Activated effector memory CD4-positive, alpha-beta T cell treated with anti-CD3 and anti-CD28 coated beads, Interleukin-2, amount 50 U/mL, for 16 hours (primary cell): ENCODE results near the gene ACTR10.
A peak's percentile ranks its signal among the peaks of the same experiment; 100 is the strongest.
"Not testable (repeated sequence)": the region's sequence is repeated elsewhere in the genome, so short reads cannot be mapped to it uniquely, and the experiment has no call there.

Experiments used
- DNase-seq: peaks from one replicate; pipeline ENCODE4 v3.0.0-alpha.2; 2020

Gene ACTR10

DNA sequence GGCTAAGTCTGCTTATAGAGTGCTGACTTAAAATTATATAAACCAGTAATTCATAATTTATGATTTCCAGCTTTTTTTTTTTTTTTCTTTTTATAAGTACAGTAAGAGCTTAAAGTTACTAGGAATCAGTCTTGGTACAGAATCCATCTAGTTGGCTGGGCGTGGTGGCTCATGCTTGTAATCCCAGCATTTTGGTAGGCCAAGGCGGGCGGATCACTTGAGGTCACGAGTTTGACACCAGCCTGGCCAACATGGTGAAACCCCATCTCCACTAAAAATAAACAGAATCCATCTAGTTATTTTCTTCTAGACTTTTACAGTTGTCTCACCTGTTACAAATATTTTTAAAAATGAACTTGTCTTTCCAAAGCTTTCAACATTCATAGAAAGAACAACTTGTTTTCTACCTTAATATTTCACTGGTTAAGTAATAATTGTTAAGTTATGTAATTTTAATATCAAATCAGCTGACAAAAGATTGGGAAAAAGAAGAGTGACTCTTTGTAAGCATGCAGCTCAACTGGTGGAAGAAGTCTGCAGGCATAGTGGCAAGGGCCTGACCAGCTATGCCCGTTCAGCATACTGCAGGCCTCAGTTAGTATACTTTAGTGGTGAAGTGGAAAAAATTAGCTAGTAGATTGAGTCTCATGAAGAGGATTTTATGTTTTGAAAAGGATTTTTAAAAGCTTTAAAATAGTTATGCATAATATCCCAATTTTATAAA, 27.3 kb downstream of the ACTR10 start:
- DNase-seq: no peak

DNA sequence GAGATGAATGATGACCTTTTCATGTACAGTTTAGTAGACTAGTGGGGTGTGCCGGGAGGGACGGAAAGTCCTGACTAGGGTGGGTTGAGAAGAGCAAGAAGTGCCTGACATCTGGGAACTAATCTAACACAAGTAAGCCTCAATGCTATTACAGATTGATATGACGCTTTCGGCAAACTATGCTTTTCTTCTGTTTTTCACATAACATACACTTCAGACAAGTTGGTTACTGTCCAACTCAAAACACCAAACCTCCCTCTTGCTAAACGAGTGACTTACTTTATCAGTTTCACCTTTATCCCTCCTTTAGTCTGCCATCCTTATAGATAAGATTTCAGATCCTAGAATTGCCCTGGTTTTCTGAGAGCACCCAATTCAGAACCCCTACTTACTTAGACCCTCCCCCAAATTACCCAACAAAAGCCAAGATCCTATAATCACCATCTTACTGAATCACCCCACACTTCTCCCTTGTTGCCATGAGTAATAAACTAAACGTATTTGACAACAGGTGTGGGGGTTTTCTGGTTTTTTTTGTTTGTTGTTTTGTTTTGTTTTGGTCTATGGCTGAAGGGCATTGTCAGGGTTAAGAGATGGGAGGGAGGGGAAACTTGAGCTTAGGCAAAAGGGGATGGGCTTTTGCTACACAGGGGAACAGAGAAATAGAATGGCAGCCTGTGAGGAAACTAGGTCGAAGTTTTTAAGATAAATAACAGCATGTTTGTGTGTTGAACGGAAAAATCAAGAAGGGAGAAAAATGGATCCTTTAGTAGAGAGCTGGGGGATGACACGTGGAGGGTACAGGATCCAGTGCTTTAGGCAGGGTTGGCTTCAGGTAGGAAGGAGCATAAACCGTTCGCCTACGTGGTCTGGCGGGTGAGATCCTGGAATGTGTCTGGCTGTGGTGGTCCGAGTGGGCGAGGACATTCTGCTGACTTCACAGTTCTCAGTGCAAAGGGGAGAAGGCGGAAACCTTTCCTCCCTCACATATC, 38.6 kb downstream of the ACTR10 start:
- peak; percentile 62 for DNase-seq

DNA sequence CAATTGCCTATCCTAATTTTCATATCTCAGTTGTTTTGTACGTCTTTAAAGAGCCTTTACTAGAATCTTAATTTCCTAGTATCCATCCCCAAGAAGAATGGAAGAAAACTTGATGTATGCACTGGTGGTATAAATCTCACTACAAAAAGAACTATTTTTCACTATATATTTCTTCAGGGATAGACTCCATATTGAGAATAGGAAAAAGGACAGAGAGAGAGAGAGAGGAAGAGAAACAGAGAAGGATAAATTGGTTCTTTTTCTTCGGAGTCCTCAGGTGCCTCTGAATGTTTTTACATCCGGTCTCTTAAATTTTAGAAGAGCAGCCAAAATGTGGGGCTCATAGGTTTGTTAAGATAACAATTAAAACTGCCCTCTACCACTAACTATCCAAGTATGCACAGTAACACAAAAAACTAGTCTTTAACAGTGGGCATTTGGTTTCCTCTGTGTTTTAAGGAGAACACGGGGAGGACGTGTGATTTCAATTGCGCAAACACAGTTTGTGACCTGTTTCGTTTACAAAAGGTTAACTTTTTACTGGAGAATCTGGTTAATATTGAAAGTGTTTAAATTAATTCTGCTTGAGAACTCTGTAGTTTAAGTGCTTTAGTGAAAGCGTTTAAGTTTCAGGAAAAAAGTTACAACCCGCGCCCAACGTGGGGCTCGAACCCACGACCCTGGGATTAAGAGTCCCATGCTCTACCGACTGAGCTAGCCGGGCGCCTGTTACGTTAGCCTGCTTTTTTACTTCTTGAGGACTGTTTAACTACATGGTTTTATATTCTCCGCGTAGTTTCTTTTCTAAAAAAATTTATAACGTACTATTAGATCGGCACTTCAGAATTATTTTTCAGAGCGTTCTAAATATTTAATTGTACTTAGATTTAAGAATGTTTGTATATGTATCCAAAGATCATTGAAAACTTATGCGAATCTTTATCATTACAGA, 39.6 kb downstream of the ACTR10 start:
- peak; percentile 92 for DNase-seq

DNA sequence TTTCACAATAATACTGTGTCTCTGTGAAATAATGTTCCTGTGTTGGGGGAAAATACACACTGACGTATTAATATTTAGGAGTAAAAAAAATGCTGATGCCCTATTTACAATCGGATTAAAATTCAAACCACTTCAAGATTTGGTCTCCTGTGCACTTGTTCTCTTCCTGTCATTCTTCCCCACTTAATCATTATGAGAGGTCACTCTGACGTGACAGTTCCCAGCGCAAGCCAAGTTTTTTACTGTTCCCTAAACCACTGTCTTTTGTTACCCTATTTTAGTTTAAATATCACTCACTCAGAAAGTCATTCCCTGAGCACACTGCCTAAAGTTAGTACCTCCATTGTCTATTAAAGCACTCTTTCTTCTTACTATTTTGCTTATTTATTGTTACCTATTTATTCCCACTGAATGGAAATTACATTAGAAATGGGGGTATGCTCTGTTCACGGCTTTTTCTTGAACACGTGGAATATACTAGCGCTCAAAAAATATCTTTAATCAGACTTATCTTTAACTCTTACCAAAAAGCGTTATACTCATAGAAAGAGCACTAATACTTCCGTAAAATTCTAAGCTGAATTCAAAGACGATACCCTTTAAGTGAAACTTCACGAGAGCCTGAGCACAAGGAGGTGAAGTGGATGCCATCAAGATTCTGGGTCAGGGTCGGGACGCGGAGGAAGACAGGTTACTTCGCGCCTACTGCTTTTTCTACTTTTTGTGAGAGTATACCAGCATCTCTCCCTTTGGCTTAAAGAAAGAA, 44.0 kb downstream of the ACTR10 start:
- no peak for DNase-seq

DNA sequence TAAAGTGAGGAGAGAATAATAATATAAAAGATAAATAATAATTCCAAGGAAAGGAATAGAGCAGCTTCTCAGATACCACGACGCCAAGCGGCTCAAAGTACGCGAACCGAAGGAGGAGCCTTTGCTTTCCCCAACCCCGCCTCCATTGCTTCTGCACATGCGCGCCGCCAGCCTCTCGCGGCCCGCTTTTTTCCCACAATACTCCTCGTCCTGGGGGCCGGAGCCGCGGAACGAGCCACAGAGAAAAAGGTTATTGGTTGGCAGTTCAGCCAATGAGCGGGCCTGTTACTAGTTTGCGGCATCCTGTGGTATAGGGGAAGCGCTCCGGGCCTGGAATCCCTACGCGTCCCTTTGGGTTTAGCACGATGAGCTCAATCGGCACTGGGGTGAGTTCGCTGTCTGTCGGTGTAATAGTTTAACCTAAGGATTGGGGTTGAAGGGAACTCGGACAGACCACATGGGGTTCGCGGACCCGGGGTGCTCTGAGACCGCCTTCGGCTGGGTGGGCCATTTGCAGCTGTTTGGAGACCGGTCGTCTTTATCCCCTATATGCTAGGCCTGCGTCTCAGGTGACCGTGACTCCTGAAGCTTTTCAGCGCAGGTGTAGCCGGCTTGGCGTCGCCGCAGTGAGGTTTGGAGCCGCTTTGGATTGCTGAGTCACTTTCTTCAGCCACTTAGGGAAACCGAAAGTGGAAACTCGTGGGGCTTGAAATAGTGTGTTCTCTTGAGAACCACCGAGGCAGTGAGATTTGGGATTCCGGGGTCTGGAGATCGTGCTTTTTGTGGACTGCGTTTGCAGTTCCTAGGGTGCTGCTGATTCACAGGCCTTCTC, 44.8 kb downstream of the ACTR10 start, which contains the start of gene PSMA3:
TSS of gene PSMA3 (plus strand) at position 288 of the 832 bp plus-strand sequence. CDS start at position 366, 78 bp downstream.
- peak; percentile 99 for DNase-seq

DNA sequence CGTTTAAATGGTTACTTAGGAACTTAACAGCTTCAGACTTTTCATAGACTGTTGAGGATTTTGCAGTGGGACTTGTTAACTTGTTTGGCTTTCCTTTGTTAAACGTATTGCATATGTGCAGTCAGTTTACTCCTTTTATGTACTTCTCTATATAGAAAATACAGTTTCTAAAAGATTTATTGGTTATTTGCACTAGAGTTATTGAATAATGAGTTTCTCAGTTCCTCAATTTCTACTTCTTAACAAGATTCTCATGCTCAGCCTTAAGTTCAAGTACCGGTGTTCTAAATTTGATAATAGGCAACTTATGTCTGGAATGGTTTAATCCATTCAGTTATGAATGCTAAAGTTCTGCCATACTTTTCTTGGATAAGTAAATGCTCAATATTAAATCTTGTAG, 45.6 kb downstream of the ACTR10 start:
- DNase-seq: no peak

DNA sequence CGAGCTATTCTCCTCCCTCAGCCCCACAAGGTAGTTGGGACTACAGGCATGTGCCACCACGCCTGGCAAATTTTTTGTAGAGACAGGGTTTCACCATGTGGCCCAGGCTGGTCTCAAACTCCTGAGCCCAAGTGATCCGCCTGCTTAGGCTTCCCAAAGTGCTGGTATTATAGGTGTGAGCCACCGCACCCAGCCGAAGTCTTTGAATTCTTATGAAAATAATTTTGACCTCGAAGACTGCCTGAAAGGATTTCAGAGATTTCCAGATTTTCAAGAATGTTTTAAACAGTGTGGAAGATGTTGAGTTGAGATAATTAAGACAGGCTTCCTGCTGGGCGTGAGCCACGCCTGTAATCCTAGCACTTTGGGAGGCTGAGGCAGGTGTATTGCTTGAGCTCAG, 49.7 kb downstream of the ACTR10 start:
- no peak for DNase-seq

DNA sequence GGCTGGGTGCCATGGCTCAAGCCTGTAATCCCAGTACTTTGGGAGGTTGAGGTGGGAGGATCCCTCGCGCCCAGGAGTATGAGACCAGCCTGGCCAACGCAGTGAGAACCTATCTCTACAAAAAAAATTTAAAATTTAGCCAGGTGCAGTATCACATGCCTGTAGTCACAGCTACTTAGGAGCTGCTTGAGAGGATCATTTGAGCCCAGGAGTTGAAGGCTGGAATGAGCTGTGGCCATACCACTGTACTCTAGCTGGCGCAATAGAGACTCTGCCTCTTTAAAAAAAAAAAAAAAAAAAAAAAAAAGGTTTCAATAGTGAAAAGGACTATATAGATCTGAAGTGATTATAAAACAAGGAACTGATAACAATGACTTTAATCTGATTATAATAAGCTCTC, 58.2 kb downstream of the ACTR10 start:
- no peak for DNase-seq

DNA sequence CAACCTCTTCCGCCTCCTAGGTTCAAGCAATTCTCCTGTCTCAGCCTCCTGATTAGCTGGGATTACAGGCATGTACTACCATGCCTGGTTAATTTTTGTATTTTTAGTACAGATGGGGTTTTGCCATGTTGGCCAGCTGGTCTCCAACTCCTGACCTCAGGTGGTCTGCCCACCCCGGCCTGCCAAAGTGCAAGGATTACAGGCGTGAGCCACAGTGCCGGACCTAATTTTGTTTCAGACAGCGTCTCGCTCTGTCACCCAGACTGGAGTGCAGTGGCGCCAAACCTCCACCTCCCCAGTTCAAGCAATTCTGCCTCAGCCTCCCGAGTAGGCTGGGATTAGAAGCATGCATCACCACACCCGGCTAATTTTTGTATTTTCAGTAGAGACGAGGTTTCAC, 62.1 kb downstream of the ACTR10 start:
- DNase-seq: not testable (repeated sequence)

DNA sequence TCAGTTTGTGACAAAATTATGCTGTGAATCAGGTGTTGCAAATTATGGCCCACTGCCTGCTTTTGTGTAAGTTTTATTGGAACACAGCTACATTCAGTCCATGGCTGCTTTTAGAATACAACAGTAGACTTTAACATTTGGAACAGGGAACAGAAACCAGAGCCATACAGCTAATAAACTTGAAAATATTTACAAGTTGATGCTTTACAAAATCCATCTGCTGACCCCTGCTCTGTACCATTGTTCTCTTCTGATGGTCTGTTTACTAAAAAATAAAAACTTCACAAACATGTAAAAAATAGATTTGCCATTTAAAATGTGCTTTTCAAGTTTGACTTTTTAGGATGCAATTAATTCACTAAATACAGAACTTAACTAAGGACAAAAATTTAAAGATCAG, 65.5 kb downstream of the ACTR10 start:
- no peak for DNase-seq

DNA sequence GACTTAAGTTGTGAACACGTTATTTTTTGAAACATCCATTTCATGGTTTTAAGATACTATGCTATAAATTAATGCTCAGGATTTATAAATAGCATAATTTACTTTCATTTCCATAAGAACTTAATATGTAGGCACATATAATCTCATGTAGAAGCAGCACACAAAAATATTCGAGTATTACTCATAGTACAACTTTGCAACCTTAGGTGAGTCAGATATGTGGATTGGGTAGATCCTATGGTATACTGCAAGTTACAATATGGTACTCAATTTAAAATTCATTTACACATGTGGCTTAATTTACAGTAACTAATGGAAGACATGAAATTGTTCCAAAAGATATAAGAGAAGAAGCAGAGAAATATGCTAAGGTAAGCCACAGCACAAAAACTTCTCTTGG, 70.7 kb downstream of the ACTR10 start:
- no peak for DNase-seq

DNA sequence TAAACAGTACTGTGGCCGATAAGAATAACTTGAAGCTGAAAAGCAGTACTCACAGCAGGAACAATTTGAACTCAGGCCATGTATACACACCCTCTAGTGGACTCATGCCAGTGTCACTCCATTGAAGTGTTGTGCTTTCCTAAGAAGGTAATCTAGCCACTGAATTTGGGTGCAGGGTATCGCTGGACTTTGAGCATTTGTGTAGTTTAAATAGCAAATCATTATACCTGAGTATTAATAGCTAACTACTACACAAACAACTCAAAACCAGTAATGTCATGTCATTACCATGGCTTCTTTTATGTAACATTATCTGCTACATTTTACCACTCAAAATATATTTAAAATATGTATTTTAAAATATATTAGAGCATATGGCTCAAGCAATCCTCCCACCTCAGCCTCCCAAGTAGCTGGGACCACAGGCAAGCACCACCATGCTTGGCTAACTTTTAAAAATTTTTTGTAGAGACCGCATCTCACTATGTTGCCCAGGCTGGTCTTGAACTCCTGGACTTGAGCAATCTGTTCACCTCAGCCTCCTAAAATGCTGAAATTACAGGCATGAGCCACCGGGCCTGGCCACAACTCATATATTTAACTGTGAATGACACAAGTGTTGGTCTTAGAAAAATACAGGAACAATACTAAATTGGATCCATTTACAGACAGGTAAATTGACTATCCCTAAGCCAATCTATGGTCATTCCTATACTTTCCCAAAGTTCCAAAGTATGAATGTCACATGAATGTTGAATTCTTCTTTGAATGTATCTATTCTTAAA, 72.8 kb downstream of the ACTR10 start:
- DNase-seq: no peak

DNA sequence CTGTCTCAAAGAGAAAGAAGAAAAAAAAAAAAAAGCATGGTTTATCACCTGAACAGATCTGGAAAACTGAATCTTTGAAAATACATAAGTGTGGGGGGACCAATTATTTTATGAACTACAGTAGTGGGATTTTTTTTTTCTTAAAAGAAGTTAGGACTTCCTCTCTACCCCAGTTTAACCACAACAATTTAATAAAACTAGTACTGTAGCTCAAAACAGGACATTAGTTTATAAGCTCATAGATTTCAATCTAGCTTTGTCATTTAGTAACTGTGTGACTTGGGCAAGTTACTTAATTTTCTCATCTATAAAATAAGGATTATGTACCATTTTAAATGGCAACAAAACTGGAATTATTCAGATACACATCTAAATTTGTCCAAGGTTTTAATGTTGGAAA, 74.9 kb downstream of the ACTR10 start:
- DNase-seq: no peak

DNA sequence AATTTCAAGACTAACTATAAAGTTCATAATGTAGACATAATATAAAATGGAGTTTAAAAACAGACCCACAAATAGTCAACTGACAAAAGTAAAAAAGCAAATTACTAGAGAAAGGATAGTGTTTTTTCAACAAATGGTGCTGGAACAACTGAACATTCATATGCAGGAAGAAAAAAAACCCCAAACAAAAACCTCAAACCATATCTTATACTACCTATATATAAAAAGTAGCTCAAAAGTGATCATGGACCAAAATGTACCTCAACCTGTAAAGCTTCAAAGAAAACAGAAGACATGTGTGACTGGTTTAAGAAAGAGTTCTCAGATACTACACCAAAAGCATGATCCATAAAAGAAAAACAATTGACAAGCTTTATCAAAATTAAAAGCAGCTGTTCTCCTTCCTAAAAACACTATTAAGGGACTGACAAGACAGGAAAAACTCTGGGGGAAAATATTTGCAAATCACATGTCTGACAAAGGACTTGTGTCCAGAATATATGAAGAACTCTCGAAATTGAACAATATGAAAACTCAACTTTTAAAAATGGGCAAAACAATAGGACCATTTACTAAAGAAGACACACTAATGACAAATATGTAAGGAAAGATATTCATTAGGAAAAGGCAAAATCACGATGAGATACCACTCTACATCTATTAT, 75.7 kb downstream of the ACTR10 start:
- no peak for DNase-seq

DNA sequence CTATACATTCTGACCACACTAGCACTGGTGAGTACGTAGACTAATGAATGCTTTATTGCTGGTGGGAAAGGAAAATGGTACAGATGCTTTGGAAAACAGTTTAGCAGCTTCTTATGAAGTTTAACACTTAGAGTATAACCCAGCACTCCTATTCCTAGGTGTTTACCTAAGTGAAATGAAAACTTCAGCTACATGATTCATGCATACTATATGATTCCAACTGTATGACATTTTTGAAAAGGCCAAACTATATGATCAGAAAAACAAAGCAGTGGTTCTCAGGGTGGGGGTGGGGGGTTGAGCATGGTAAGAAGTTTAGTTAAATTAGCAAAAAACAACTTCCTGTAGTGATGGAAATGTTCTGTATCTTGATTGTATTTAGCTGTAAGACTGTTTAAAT, 76.3 kb downstream of the ACTR10 start:
- DNase-seq: no peak

DNA sequence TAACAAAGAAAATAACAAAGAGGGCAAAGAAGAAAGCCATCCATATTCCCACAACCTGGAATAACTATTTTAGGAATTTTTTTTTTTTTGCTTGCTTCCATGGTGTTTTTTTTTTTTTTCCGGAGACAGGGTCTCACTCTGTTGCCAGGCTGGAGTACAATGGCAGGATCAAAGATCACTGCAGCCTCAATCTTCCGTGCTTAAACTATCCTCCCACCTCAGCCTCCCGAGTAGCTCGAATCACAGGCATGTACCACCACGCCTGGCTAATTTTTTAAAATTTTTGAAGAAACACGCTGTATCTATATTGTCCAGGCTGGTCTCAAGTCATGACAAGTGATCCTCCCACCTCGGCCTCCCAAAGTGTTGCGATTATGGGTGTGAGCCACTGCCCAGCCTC, 78.2 kb downstream of the ACTR10 start:
- no peak for DNase-seq

DNA sequence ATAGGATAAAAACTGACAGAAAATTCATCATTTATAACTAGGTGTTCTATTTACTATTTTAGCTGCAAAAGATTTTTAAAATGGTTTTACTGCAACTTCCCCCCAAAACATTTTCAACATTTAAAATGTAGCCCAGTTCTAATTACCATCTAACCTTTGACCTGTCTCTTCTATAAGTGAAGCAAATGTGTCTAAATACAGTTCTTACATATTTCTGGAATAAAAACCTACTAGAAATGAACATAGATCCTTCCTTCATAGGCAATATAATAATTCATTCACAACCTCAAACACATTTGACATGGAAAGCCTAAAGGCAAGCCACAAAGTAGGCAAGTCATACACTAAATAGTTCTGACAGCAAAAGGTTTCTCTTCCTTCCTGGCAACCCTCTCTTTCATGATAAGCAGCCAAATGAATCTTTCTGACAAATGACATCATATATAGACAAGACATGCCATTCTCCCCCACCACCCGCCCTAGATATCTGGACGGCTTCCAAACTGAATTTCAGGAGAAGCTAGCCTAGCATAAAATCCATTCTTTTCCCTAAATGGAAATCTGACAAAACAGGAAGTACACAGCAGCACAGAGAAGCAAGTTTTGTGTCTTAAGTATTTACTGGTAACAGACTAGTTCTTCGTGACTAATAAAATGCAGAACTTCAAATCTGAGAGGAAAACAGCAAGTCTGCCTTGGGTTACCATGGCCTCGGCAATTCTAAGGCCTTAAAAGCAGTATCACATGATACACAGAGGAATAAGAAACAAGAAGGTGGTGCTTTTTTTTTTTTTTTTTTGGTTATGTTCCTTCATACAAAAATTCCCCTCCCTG, 81.2 kb downstream of the ACTR10 start:
- DNase-seq: no peak

DNA sequence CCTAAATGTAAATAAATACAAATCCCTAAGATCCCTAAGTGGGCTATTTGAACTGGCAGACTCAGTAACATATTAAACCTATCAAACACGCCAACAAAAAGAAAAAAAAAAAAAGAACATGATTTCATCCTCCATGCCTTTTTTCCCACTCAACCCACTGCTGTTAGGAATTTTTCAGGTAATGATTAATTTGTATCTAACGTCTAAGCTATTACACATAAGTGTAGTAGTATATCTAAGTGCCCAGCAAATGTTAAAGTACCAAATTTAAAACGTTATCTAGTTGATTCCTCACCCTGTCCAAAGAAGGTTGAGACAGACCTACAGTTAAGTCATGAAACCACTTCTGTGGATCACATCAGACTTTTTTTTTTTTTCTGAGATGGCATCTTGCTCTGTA, 82.0 kb downstream of the ACTR10 start:
- no peak for DNase-seq
